HL-60 (cell line): Measurements from ENCODE around the gene ECI2.

Experiments used
- DNase-seq, 2 experiments: peaks; one replicate each; pipeline ENCODE4 v3.0.0-alpha.2; 2010 to 2020; ENCODE audit warnings: low read depth in 1 of 2, low spot score in 1 of 2
- H3K27ac ChIP-seq: fragments of 250-450 bp; sonication (Bioruptor Pico); replicated peaks from 2 replicates; pipeline ENCODE4 v1.5.1; 2020; ENCODE audit warnings: mild to moderate bottlenecking, moderate library complexity
- H3K27me3 ChIP-seq: fragments of 250-450 bp; sonication (Bioruptor Pico); 2 replicates; pipeline ENCODE4 v1.5.1; 2021; ENCODE audit warnings: mild to moderate bottlenecking, moderate library complexity; ENCODE audit not compliant: insufficient read depth, poor library complexity, severe bottlenecking
- H3K4me3 ChIP-seq: replicated peaks from 2 replicates; pipeline ENCODE4 v1.5.1; 2011; ENCODE audit warnings: mild to moderate bottlenecking, control low read depth, low read length; ENCODE audit not compliant: insufficient read depth
- CTCF ChIP-seq: IDR thresholded peaks from one replicate; pipeline ENCODE4 v1.5.1; 2011; ENCODE audit warnings: low read length, control low read depth, inconsistent platforms; ENCODE audit not compliant: insufficient read depth
- GABPA ChIP-seq: IDR thresholded peaks from 2 replicates; pipeline ENCODE4 v1.6.1; 2012; ENCODE audit warnings: low read depth
- POLR2AphosphoS5 ChIP-seq: IDR thresholded peaks from 2 replicates; pipeline ENCODE4 v1.6.1; 2012; ENCODE audit warnings: low read depth
- REST ChIP-seq: IDR thresholded peaks from 2 replicates; pipeline ENCODE4 v1.6.1; 2012; ENCODE audit warnings: low read depth; ENCODE audit not compliant: insufficient replicate concordance
- SPI1 ChIP-seq: IDR thresholded peaks from 2 replicates; pipeline ENCODE4 v1.6.1; 2012; ENCODE audit warnings: low read depth, mild to moderate bottlenecking, borderline replicate concordance

ECI2 gene

GRCh38 chr6:4157506-4157905 is 22.1 kb upstream of the ECI2 start:
- Histone ChIP-seq H3K27me3 (peaks cover 2% of the 10 kb centered on the region), H3K4me3 (no peak overlapping the region), H3K27ac (no peak overlapping the region)
- no peak for DNase-seq
- TF ChIP-seq POLR2AphosphoS5 = no peak
- no peak for TF ChIP-seq REST
- TF ChIP-seq SPI1 = no peak
- no peak for TF ChIP-seq CTCF
- TF ChIP-seq GABPA = no peak

DNA sequence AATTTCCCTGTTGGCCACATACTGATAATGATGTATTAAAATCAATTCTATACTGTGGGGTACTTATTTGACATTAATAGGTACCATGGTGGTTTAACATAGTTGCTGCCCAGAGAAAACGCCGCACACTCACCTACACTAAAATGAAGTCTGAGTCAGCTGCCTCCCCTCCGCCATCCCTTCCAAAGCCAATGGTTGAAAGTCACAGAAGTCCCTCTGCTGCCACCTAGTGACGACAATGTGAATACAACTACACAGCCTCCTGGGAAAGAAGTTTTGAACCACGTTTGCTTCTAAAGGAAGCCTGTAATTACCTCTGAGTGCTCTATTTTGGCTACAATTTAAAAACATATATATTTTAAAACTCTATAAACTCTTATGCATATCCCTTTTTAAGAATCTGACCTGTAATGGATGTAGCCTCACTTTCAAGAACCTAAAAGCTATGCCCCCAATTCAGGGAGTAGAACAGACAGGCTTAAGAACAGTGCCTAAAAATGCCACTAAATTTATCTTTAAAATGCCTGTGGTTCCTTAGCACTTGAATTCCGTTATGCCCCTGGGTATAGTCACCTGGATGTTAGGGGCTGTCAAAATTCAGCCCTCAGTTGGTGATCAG is 20.6 kb upstream of the ECI2 start:
- no peak overlapping the region for H3K27ac ChIP-seq
- no peaks in the 10 kb centered on the region for H3K27me3 ChIP-seq
- TF ChIP-seq POLR2AphosphoS5 = no peak
- TF ChIP-seq CTCF = peak; percentile 49
- H3K4me3 ChIP-seq = no peak overlapping the region
- peak; percentile 32 to 69 for DNase-seq

GRCh38 chr6:4153514-4153985 is 18.2 kb upstream of the ECI2 start:
- TF ChIP-seq GABPA (no peak), POLR2AphosphoS5 (no peak), CTCF (no peak), SPI1 (no peak), REST (no peak)
- no peak overlapping the region for H3K4me3 ChIP-seq
- no peak overlapping the region for H3K27ac ChIP-seq
- DNase-seq = no peak
- H3K27me3 ChIP-seq = no peaks in the 10 kb centered on the region

GRCh38 chr6:4145083-4145482 is 9.7 kb upstream of the ECI2 start:
- Histone ChIP-seq H3K4me3 (no peak overlapping the region), H3K27me3 (no peaks in the 10 kb centered on the region), H3K27ac (no peak overlapping the region)
- TF ChIP-seq CTCF = no peak
- no peak for TF ChIP-seq SPI1
- TF ChIP-seq REST = no peak
- TF ChIP-seq GABPA = no peak
- no peak for TF ChIP-seq POLR2AphosphoS5
- no peak for DNase-seq
